IPS-20b (cell line): Measurements from ENCODE around the gene TRIP10.
A peak's percentile ranks its signal among the peaks of the same experiment; 100 is the strongest.
"Not testable (repeated sequence)": the region's sequence is repeated elsewhere in the genome, so short reads cannot be mapped to it uniquely, and the experiment has no call there.

ENCODE experiments used
- H3K27ac ChIP-seq: one replicate; pipeline ENCODE4 v1.5.1; 2013; ENCODE audit warnings: low read length
- H3K27me3 ChIP-seq: 2 replicates; pipeline ENCODE4 v1.6.1; 2013; ENCODE audit warnings: mild to moderate bottlenecking, low read length, inconsistent platforms; ENCODE audit not compliant: insufficient read depth
- H3K36me3 ChIP-seq: 2 replicates; pipeline ENCODE4 v1.6.1; 2013; ENCODE audit warnings: low read depth, mild to moderate bottlenecking, inconsistent platforms, low read length, moderate library complexity; ENCODE audit not compliant: insufficient read depth
- H3K4me1 ChIP-seq: 2 replicates; pipeline ENCODE4 v1.6.1; 2013; ENCODE audit warnings: mild to moderate bottlenecking, control low read depth, inconsistent platforms, low read length, moderate library complexity; ENCODE audit not compliant: insufficient read depth
- H3K4me3 ChIP-seq: 2 replicates; pipeline ENCODE4 v1.5.1; 2013; ENCODE audit warnings: mild to moderate bottlenecking, low read length, inconsistent platforms
- H3K9ac ChIP-seq: 2 replicates; pipeline ENCODE4 v1.6.1; 2013; ENCODE audit warnings: low read depth, mild to moderate bottlenecking, inconsistent platforms, low read length, moderate library complexity
- H3K9me3 ChIP-seq: 2 replicates; pipeline ENCODE4 v1.6.1; 2013; ENCODE audit warnings: mild to moderate bottlenecking, low read depth, low read length, inconsistent platforms; ENCODE audit not compliant: insufficient read depth

TRIP10 gene

DNA sequence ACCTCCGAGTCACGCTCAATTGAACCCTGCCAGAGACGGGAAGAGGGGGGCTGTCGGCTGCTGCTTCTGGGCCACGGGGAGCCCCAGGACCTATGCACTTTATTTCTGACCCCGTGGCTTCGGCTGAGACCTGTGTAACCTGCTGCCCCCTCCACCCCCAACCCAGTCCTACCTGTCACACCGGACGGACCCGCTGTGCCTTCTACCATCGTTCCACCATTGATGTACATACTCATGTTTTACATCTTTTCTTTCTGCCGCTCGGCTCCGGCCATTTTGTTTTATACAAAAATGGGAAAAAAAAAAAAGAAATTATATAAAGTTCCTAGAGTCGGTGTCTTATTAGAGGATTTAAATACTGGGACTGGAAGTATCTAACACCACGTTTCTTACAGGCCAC is 11.7 kb downstream of the TRIP10 start:
- no peaks in the 10 kb centered on the region for H3K9me3 ChIP-seq
- peaks cover 63% of the 10 kb centered on the region for H3K36me3 ChIP-seq
- no peak overlapping the region for H3K4me3 ChIP-seq
- peaks cover 4% of the 10 kb centered on the region; the same call in 1 of the 2 replicates for H3K4me1 ChIP-seq
- no peaks in the 10 kb centered on the region for H3K27me3 ChIP-seq
- no peak overlapping the region for H3K27ac ChIP-seq
- H3K9ac ChIP-seq: no peak overlapping the region

DNA sequence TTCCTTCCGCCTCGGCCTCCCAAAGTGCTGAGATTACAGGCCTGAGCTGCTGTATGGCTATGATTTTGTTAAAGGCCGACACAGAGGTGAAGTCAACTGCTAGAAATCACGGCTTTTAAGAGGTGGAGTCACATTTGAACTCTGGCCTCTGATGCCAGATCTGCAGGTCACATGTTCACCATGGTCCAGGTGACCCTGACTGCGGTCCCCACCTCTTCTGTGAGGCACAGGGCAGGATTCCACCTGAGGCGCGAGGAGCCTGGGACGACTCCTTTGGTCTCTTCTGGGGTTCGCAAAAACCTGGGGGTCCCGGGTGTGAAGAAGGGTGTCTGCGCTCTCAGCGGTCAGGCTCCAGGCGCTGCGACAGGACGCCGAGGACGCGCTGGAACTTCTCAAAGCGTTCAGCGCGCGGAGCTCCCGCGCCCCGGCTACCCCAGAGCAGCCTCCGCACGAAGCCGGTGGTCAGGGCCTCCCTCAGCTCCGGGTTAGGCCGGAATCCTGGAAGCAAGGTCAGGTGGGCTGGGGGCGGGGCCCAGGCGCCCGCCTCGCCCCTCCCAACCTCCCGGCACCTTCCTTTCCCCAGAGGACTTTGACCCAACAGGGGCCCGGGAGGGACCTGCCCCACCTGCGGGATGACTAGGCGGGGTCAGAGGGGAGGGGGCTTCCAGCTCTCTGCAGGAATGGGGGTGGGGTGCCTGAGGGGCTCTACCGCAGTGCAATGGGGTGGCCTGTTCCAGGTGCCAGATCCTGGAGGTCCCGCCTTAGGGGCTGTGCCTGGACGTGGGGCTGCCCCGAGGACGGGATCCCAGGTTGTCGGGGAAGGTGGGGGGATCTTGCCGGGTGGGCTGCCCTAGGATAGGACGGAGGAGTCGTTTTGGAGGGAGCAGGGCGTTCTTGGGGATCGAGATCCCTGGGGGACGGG is 13.0 kb downstream of the TRIP10 start:
- Histone ChIP-seq H3K27ac (peak overlapping the region; percentile 32), H3K4me1 (peaks cover 4% of the 10 kb centered on the region; the same call in 1 of the 2 replicates), H3K27me3 (no peaks in the 10 kb centered on the region), H3K36me3 (peaks cover 50% of the 10 kb centered on the region), H3K9me3 (no peaks in the 10 kb centered on the region), H3K4me3 (peak overlapping the region; percentile 78), H3K9ac (peak overlapping the region; percentile 73; the same call in 1 of the 2 replicates)

DNA sequence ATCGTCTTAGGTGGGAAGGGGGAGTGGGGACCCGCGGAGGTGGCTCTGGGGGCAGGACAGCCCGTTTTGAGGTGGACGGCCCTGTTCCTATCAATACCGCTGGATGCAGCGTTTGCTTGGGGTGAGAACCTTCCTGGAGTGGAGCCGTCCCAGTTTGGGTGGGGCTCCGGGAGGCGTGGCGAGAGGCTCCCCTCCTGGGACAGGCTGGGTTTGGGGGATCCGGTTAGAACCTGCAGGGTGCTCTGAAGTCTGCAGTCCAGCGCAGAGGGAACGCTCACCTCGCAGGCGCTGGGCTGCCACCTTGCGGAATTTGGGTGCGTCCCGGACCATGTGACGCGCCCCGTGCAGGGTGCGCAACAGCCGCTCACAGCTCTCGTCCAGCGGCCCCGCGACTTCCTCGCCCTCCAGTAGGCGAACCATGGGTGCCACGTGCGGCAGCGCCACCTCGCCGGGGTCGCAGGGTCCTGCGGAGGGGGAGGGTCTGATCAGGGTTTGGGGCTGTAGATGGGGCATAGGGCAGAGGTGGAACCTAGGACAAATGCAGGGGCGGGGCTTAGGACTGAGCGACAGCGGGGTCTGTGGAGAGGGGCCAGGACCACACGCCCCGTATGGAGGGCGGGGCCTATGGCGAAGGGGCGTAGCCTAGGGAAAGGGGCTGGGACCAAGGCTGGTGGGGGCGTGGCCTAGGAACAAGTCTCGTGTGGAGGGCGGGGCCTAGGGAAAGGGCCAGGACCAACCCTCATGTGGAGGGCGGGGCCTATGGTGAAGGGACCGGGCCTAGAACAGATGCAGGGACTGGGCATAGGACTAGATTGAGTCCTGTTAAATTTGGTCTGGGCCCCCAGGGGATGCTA is 13.9 kb downstream of the TRIP10 start:
- peak overlapping the region; percentile 73; the same call in 1 of the 2 replicates for H3K9ac ChIP-seq
- no peaks in the 10 kb centered on the region for H3K27me3 ChIP-seq
- H3K4me1 ChIP-seq: peaks cover 4% of the 10 kb centered on the region; the same call in 1 of the 2 replicates
- H3K36me3 ChIP-seq: peaks cover 43% of the 10 kb centered on the region
- H3K9me3 ChIP-seq: no peaks in the 10 kb centered on the region
- peak overlapping the region; percentile 32 for H3K27ac ChIP-seq
- peak overlapping the region; percentile 78 for H3K4me3 ChIP-seq

DNA sequence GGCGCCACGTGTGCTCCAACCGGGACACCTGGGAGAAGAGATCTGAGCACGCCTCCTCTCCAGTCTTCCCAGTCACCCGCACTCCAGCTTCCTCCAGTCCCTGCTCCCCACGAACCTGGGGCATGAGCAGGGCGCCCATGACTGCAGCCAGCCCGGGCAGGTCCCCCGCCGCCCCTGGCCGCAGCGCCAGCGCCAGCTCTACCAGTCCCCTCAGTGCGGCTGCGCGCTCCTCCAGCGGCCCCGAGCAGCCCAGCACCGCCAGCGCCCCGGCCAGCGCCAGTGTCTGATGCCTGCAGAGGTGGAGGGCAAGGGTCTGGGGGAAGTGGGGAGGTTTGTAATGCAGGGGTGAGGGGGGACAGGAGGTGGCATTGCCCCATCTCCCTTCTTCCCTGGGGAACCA is 14.7 kb downstream of the TRIP10 start:
- Histone ChIP-seq H3K4me3 (no peak overlapping the region), H3K36me3 (peaks cover 36% of the 10 kb centered on the region), H3K27me3 (no peaks in the 10 kb centered on the region), H3K27ac (no peak overlapping the region), H3K9me3 (no peaks in the 10 kb centered on the region), H3K9ac (no peak overlapping the region), H3K4me1 (peaks cover 4% of the 10 kb centered on the region; the same call in 1 of the 2 replicates)

DNA sequence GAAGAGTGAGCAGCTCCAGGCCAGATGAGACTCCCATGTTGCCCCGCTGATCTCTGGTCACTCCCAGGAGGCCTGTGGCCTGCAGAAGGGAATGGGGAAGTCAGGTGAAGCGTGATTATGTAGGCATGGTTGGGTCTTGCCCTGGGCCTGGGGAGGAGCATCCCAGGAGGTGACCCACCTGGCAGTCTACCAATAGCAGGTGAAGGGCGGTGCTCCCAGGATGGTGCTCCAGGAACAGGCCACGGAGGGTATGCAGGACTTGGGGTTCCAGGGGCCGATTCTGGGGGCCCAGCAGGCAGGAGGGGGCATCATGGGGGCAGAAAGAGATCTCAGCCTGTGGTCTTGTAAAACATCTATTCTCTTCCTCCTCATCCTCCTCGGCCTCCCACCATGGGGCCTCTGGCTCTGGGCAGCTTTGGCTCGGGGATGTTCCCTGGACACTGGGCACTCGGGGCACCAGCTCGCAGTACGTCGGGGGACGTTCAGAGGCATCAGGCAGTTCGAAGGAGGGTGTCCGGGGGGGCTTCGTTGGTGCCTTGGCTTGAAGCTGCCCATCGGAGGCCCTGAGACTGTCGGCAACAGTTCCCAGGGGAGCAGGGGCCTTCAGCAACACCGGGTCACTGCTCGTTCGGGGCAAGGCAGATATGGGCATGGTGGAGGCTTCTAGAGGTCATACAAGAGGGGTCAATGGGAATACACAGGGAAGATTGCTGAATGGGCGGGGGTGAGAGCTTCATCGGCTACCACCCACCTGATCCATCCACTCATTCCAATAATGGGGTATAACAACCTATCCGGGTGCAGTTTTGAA is 15.4 kb downstream of the TRIP10 start:
- Histone ChIP-seq H3K9ac (no peak overlapping the region), H3K36me3 (peaks cover 29% of the 10 kb centered on the region), H3K4me3 (no peak overlapping the region), H3K9me3 (no peaks in the 10 kb centered on the region), H3K27me3 (no peaks in the 10 kb centered on the region), H3K4me1 (peaks cover 4% of the 10 kb centered on the region; the same call in 1 of the 2 replicates), H3K27ac (no peak overlapping the region)

DNA sequence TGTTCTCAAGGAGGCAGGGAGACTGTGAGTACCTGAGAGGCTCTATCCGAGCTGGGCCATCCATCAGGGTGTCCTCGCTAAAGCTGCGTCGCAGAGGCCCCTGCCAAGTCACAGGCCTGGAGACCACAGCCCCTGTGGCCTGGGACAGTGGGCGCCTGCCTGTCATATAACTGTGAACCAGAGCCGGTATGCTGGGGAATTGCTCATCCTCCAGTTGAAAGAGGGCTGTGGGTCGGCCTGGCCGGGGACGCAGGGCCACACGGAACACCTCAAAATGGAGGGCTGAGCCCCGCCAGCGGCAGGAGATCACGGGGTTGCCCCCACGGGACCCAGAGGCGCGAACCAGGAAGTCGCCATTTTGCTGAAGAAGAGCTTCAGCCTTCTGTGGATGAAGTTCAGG is 21.1 kb downstream of the TRIP10 start:
- H3K36me3 ChIP-seq: no peaks in the 10 kb centered on the region
- H3K27ac ChIP-seq: no peak overlapping the region
- H3K9ac ChIP-seq: no peak overlapping the region
- H3K9me3 ChIP-seq: no peaks in the 10 kb centered on the region
- H3K4me1 ChIP-seq: no peaks in the 10 kb centered on the region
- H3K27me3 ChIP-seq: no peaks in the 10 kb centered on the region
- no peak overlapping the region for H3K4me3 ChIP-seq

DNA sequence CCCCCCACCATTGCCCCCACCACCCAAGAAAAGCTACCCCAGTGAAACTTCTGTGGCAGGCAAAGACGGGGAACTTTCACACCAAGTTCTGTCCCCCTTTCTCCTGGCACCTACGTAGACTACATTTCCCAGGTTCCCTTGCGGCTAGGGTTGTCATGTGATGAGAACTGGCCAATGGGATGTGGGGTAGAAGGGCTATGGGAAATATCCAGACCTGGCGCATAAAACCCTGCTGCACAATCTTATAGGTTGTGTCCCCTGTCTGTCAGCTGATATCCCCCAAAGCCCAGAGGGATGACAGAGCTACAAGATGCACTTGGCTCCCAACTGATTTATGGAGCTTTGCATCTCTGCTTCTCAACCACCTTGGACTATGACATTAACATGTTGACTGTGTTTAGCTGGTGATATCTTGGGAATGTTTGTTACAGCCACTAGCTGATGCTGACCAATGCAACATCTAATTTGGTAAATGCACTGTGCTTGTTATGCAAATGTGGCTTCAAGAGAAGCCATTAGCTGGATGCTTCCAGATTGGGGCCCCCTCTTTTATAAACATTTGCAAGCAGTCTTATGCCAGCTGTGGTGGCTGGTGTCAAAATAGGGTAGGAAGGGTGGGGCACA is 21.7 kb downstream of the TRIP10 start:
- Histone ChIP-seq H3K4me3 (no peak overlapping the region), H3K4me1 (peaks cover under 1% of the 10 kb centered on the region; the same call in 1 of the 2 replicates), H3K27ac (no peak overlapping the region), H3K9ac (no peak overlapping the region), H3K9me3 (no peaks in the 10 kb centered on the region), H3K27me3 (peaks cover 3% of the 10 kb centered on the region; the same call in 1 of the 2 replicates), H3K36me3 (no peaks in the 10 kb centered on the region)

DNA sequence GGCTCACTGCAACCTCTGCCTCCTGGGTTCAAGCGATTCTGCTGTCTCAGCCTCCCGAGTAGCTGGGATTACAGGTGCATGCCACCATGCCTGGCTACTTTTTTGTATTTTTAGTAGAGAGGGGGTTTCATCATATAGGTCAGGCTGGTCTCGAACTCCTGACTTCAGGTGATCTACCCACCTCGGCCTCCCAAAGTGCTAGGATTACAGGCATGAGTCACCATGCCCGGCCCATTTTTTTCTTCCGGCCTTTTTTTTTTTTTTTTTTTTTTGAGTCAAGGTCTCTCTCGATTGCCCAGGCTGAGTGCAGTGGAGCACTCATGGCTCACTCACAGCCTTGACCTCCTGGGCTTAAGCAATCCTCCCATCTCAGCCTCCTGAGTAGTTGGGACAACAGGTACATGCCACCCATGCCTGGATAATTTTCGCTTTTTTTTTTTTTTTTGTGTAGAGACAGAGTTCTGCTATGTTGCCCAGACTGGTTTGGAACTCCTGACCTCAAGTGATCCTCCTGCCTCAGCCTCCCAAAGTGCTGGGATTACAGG is 22.8 kb downstream of the TRIP10 start:
- H3K27ac ChIP-seq, H3K36me3 ChIP-seq, H3K4me3 ChIP-seq, H3K9me3 ChIP-seq, H3K9ac ChIP-seq, H3K4me1 ChIP-seq: not testable (repeated sequence)
- H3K27me3 ChIP-seq: peaks cover 14% of the 10 kb centered on the region; the same call in 1 of the 2 replicates

DNA sequence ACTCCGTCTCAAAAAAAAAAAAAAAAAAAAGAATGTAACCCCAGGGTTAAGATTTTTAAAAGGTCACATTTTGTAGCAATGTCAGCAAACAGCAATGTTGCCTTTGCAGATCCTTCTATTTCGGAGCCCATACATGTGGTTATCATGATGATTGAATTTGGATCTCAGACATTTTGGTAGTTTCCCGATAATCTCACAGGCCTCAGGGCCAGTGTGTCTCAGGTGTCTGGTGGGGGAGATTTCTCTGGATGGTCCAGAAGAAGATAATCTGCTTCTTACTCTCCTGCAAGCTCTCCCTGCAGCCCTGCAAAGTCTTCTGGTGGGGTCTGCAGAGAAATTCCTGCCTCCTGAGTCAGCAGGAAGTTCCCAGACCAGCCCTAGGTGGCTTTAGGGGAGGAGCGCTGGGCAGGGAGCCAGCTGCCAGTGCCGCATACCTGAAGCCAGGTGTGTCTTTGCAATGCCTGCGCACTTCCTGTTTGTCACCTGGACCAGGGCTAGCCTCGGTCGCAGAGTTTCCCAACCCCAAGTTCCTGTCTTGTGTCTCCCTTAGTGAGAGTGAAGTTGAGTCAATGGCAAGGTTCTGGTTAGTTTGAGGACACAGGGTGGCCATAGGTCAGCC is 26.4 kb downstream of the TRIP10 start:
- Histone ChIP-seq H3K27me3 (peaks cover 14% of the 10 kb centered on the region; the same call in 1 of the 2 replicates), H3K4me1 (peaks cover 5% of the 10 kb centered on the region; the same call in 1 of the 2 replicates), H3K9me3 (no peaks in the 10 kb centered on the region), H3K36me3 (no peaks in the 10 kb centered on the region), H3K9ac (peak overlapping the region; percentile 36; the same call in 1 of the 2 replicates), H3K4me3 (peak overlapping the region; percentile 88), H3K27ac (no peak overlapping the region)

DNA sequence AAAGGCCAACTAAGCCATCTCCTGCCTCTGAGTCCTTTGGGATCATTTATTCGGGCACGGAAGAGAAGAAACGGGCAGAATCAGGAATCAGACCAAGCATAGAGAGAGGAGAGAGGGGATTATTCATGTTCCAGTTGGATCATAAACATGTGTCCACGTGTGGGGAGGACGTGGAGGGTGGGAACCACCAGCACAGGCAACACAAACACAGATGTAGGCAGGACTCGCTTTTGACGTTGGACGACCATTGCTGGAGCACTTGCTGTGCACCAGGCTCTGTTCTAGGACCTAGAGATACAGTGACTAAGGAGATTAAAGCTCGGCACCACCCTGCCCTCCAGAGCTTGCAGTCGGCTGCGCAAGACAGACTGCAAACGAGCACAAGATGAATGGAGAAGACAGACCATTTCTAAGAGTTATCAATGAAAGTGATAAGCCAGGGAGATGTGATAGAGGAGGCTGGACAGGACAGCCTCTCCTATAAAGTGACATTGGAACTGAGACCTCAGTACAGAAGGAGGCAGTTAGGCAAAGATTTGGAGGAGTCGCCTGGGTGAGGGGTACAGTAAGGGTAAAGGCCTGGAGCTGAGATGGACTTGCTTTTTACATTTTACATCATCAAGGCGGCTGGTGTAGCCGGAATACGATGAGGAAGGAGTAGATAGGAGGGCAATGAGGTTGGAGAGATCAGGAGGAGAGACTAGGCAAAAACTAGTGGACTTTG is 27.0 kb downstream of the TRIP10 start:
- H3K4me1 ChIP-seq: peaks cover 5% of the 10 kb centered on the region; the same call in 1 of the 2 replicates

More for the DNA sequence above, 27.0 kb downstream of the TRIP10 start:
- no peaks in the 10 kb centered on the region for H3K36me3 ChIP-seq
- no peak overlapping the region for H3K27ac ChIP-seq
- peak overlapping the region; percentile 88 for H3K4me3 ChIP-seq
- peak overlapping the region; percentile 36; the same call in 1 of the 2 replicates for H3K9ac ChIP-seq
- H3K27me3 ChIP-seq: peaks cover 14% of the 10 kb centered on the region; the same call in 1 of the 2 replicates
- no peaks in the 10 kb centered on the region for H3K9me3 ChIP-seq
